A549 (cell line): ENCODE results near the gene SLC25A10.

Experiments
- CTCF ChIP-seq: fragments of >200 bp; sonication (Bioruptor Twin); formaldehyde crosslinking; IDR thresholded peaks from 3 replicates; pipeline ENCODE4 v1.5.1; 2016
- JUN ChIP-seq, 2 experiments: fragments of >200 bp; sonication (Bioruptor Twin); formaldehyde crosslinking; IDR thresholded peaks; 2 replicates in 1 of 2; 3 replicates in 1 of 2; pipeline ENCODE4 v1.6.1; 2016 to 2017

DNA sequence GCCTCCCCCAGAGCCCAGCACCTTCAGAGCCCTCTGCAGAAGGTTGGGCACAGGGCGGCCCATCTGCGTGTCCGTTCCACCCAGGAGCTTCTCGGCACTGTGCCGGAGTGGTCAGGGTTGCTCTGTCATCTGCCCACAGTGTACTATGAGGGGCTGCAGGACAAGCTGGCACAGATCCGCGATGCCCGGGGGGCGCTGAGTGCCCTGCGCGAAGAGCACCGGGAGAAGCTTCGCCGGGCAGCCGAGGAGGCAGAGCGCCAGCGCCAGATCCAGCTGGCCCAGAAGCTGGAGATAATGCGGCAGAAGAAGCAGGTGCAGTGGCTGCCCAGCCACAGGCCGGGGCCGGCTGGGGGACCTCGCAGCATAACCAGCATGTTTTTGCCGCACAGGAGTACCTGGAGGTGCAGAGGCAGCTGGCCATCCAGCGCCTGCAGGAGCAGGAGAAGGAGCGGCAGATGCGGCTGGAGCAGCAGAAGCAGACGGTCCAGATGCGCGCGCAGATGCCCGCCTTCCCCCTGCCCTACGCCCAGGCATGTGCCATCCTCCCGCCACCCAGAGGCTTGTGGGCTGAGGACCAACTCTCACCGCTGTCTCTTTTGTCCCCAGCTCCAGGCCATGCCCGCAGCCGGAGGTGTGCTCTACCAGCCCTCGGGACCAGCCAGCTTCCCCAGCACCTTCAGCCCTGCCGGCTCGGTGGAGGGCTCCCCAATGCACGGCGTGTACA is 15.7 kb upstream of the SLC25A10 start:
- TF ChIP-seq CTCF (no peak), JUN (IDR thresholded peaks at IDR 0.05) (no peak)
